IMR-90 (cell line): ENCODE results near the gene NEK6. TPM values are rescaled to one million over a fixed set of nuclear protein-coding genes. Genes with fewer than 3 reads are reported as not detected.

Experiments used
- ATAC-seq: fragments of 200-7000 bp; cut with Tn5 transposase; 2 replicates; pipeline ENCODE4 v1.9.1; 2020; ENCODE audit warnings: low read depth, mild to moderate bottlenecking, moderate library complexity
- BruUV-seq: library from RNA; stranded (reverse); fragments of 400-500 nt; replicated peaks from 2 replicates; lab custom pipeline; 2021; lab: Mats Ljungman, UMichigan
- CTCF ChIA-PET: fragments of 300-600 bp; formaldehyde crosslinking; extraction: SDS; loops from one replicate; lab custom pipeline; 2021; ENCODE audit warnings: antibody characterized with exemption; lab: Yijun Ruan, JAX
- POLR2A ChIA-PET: fragments of 300-600 bp; sonication (Branson Sonifier 250); formaldehyde crosslinking; loops from one replicate; lab custom pipeline; 2022; ENCODE audit warnings: antibody characterized with exemption; ENCODE audit not compliant: unreplicated experiment; lab: Charles Lee
- DNase-seq: peaks from one replicate; pipeline ENCODE4 v3.0.0; 2013
- H2AFZ ChIP-seq: replicated peaks from 2 replicates; pipeline ENCODE3; 2013; ENCODE audit warnings: low read length, mild to moderate bottlenecking; ENCODE audit not compliant: poor library complexity
- H2AK5ac ChIP-seq: 2 replicates; pipeline ENCODE4 v1.6.1; 2013; ENCODE audit warnings: low read depth, low read length, inconsistent platforms
- H2AK9ac ChIP-seq: replicated peaks from 2 replicates; pipeline ENCODE3; 2013; ENCODE audit warnings: mild to moderate bottlenecking, low read depth, low read length, moderate library complexity; ENCODE audit not compliant: poor library complexity
- H2BK120ac ChIP-seq: 2 replicates; pipeline ENCODE4 v1.6.1; 2013; ENCODE audit warnings: low read depth, low read length, inconsistent platforms
- H2BK15ac ChIP-seq: 3 replicates; pipeline ENCODE4 v1.6.1; 2013; ENCODE audit warnings: low read depth, low read length, inconsistent platforms
- H2BK20ac ChIP-seq: 2 replicates; pipeline ENCODE4 v1.6.1; 2013; ENCODE audit warnings: low read depth, mild to moderate bottlenecking, inconsistent platforms, low read length, moderate library complexity
- H2BK5ac ChIP-seq: 2 replicates; pipeline ENCODE4 v1.6.1; 2013; ENCODE audit warnings: mild to moderate bottlenecking, low read depth, low read length, inconsistent platforms; ENCODE audit not compliant: poor library complexity, severe bottlenecking
- H3K14ac ChIP-seq: replicated peaks from 2 replicates; pipeline ENCODE4 v1.6.1; 2013; ENCODE audit warnings: low read depth, low read length, inconsistent platforms
- H3K18ac ChIP-seq: 2 replicates; pipeline ENCODE4 v1.6.1; 2013; ENCODE audit warnings: low read depth, low read length, control low read depth
- H3K23ac ChIP-seq: 2 replicates; pipeline ENCODE4 v1.6.1; 2013; ENCODE audit warnings: low read depth, low read length, inconsistent platforms
- H3K27ac ChIP-seq: 2 replicates; pipeline ENCODE4 v1.5.1; 2013; ENCODE audit warnings: mild to moderate bottlenecking, control low read depth, low read length; ENCODE audit not compliant: insufficient read depth
- H3K27me3 ChIP-seq: 2 replicates; pipeline ENCODE4 v1.6.1; 2013; ENCODE audit warnings: low read length; ENCODE audit not compliant: control insufficient read depth, insufficient read depth
- H3K36me3 ChIP-seq: 2 replicates; pipeline ENCODE4 v1.6.1; 2013; ENCODE audit warnings: low read length, mixed read lengths; ENCODE audit not compliant: control insufficient read depth, insufficient read depth
- H3K4ac ChIP-seq: 2 replicates; pipeline ENCODE4 v1.6.1; 2013; ENCODE audit warnings: low read depth, low read length, inconsistent platforms
- H3K4me1 ChIP-seq: 2 replicates; pipeline ENCODE4 v1.6.1; 2013; ENCODE audit warnings: low read length, mixed read lengths; ENCODE audit not compliant: control insufficient read depth, insufficient read depth
- H3K4me2 ChIP-seq: 2 replicates; pipeline ENCODE4 v1.6.1; 2013; ENCODE audit warnings: low read depth, mild to moderate bottlenecking, control low read depth, low read length, moderate library complexity
- H3K4me3 ChIP-seq: 2 replicates; pipeline ENCODE4 v1.5.1; 2013; ENCODE audit warnings: low read depth, mild to moderate bottlenecking, control low read depth, low read length, moderate library complexity; ENCODE audit not compliant: insufficient read depth
- H3K56ac ChIP-seq: 2 replicates; pipeline ENCODE4 v1.6.1; 2013; ENCODE audit warnings: low read length, inconsistent platforms; ENCODE audit not compliant: insufficient read depth; ENCODE audit errors: extremely low read depth
- H3K79me1 ChIP-seq, 2 experiments: 2 replicates each; pipeline ENCODE4 v1.6.1; 2013; ENCODE audit warnings: low read length in 2 of 2, inconsistent platforms in 1 of 2, low read depth in 1 of 2
- H3K9ac ChIP-seq: 2 replicates; pipeline ENCODE4 v1.6.1; 2013; ENCODE audit warnings: low read depth, low read length, control low read depth
- H3K9me1 ChIP-seq: 2 replicates; pipeline ENCODE4 v1.6.1; 2013; ENCODE audit warnings: low read length, inconsistent platforms; ENCODE audit not compliant: insufficient read depth
- H3K9me3 ChIP-seq: 2 replicates; pipeline ENCODE4 v1.6.1; 2013; ENCODE audit warnings: low read length; ENCODE audit not compliant: control insufficient read depth, insufficient read depth
- H4K20me1 ChIP-seq: 2 replicates; pipeline ENCODE4 v1.6.1; 2013; ENCODE audit warnings: low read length, inconsistent platforms; ENCODE audit not compliant: insufficient read depth
- H4K5ac ChIP-seq: 2 replicates; pipeline ENCODE4 v1.6.1; 2013; ENCODE audit warnings: mild to moderate bottlenecking, low read depth, low read length, control low read depth
- H4K8ac ChIP-seq, 2 experiments: 2 replicates each; pipeline ENCODE4 v1.6.1; 2013; ENCODE audit warnings: low read depth in 2 of 2, low read length in 2 of 2, control low read depth in 1 of 2, inconsistent platforms in 1 of 2
- H4K91ac ChIP-seq: 2 replicates; pipeline ENCODE4 v1.6.1; 2013; ENCODE audit warnings: low read depth, low read length, inconsistent platforms; ENCODE audit not compliant: insufficient read depth
- CEBPB ChIP-seq: IDR thresholded peaks from 2 replicates; pipeline ENCODE4 v1.6.1; 2012; ENCODE audit warnings: low read depth, low read length, improper control_type of control experiment
- CHD1 ChIP-seq: IDR thresholded peaks from 2 replicates; pipeline ENCODE4 v1.6.1; 2012; ENCODE audit warnings: low read depth, low read length, improper control_type of control experiment
- MAFK ChIP-seq: IDR thresholded peaks from 2 replicates; pipeline ENCODE4 v1.6.1; 2012; ENCODE audit warnings: low read depth, low read length, improper control_type of control experiment
- POLR2A ChIP-seq: IDR thresholded peaks from 2 replicates; pipeline ENCODE4 v1.6.1; 2012; ENCODE audit warnings: mild to moderate bottlenecking, low read depth, low read length
- RAD21 ChIP-seq: IDR thresholded peaks from 2 replicates; pipeline ENCODE4 v1.6.1; 2012; ENCODE audit warnings: low read length, improper control_type of control experiment
- RCOR1 ChIP-seq: IDR thresholded peaks from 2 replicates; pipeline ENCODE4 v1.6.1; 2012; ENCODE audit warnings: mild to moderate bottlenecking, low read length, improper control_type of control experiment; ENCODE audit not compliant: insufficient replicate concordance
- SMC3 ChIP-seq: fragments of 150-350 bp; IDR thresholded peaks from 2 replicates; pipeline ENCODE4 v1.6.1; 2016; ENCODE audit warnings: low read depth, mild to moderate bottlenecking, antibody characterized with exemption, low read length, moderate library complexity
- WGBS, 2 experiments: methylation state at CpG; one replicate each; pipeline versions ENCODE4 v1.1.5 to v1.1.7; 2013; ENCODE audit warnings: missing lambda C conversion rate in 2 of 2; ENCODE audit not compliant: insufficient read length in 1 of 2; ENCODE audit errors: extremely low coverage in 2 of 2; 5-methylcytosine and 5-hydroxymethylcytosine counted together
- dilution Hi-C: fragments of 300-500 bp; cut with HindIII; formaldehyde crosslinking; loops from one replicate; pipeline ENCODE4 v1.14.3; 2018; ENCODE audit warnings: low sequenced_read_pairs; ENCODE audit not compliant: unreplicated experiment
- in situ Hi-C: fragments of 300-500 bp; cut with MboI; formaldehyde crosslinking; loops from 3 replicates; pipeline ENCODE4 v1.14.3; 2019; ENCODE audit warnings: low sequenced_read_pairs, inconsistent platforms, mixed read lengths
- intact Hi-C: fragments of 100-400 bp; cut with micrococcal nuclease; formaldehyde crosslinking; loops from 2 replicates; pipeline ENCODE4 v1.10.0; 2022
- polyA plus RNA-seq, 3 experiments: library from polyadenylated mRNA; depleted of rRNA; stranded (reverse); fragments of >200 nt; gene quantifications; 2 replicates each; pipeline ENCODE4 v1.2.3, GENCODE V29; 2012; ENCODE audit warnings: low replicate concordance in 1 of 3
- total RNA-seq: library from RNA; depleted of rRNA; stranded (reverse); fragments of >200 nt; gene quantifications from 2 replicates; pipeline ENCODE4 v1.2.3, GENCODE V29; 2012
- TF ChIP-seq, protein P1 (sequence below): conservative IDR thresholded peaks from 2 replicates; pipeline ENCODE4 v1.5.1; 2012; ENCODE audit warnings: mild to moderate bottlenecking, low read depth, low read length, improper control_type of control experiment
- TF ChIP-seq, protein P2 (sequence below): fragments of 150-350 bp; IDR thresholded peaks from 2 replicates; pipeline ENCODE4 v1.6.1; 2016; ENCODE audit warnings: low read depth, mild to moderate bottlenecking, low read length, moderate library complexity, borderline replicate concordance

Gene NEK6
- total and polyA plus RNA-seq, 2 of the 4 experiments (the other 2 are of a cell fraction) = 79.9 to 112 TPM

DNA sequence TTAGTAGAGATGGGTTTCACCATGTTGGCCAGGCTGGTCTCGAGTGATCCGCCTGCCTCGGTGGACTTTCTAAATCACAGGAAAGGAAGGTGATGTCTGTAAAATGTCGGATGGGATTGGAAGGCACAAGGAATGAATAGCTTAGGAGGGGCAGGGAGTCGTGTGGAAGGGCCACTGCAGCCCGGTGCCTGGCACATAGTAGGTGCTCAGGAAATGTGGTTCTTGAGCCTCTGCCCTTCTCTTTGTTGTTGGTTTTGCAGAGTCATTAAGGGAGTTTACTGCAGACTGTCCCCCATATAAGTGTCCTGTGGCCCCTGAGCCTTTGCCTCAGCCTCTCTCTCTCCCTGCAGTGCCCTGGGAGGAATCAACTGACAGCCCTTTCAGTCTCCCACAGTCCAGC lies 11.8 kb downstream of the NEK6 start:
- dilution Hi-C loops = no loop called here

More for the DNA sequence above, 11.8 kb downstream of the NEK6 start:
- ATAC-seq (no peak), DNase-seq (no peak)
- H2AK9ac ChIP-seq = peak overlapping the region; percentile 1
- no peak overlapping the region for H2BK120ac ChIP-seq
- H2BK20ac ChIP-seq = no peak overlapping the region
- no peak overlapping the region for H2BK5ac ChIP-seq
- 100% methylated on average over 1 of the region's 6 CpGs; no CpG with 5 or more reads in 1 of the 2 experiments for WGBS, 2 experiments
- no peaks in the 10 kb centered on the region for H3K9me3 ChIP-seq
- peaks cover 64% of the 10 kb centered on the region for H3K9me1 ChIP-seq
- intact Hi-C loops = no loop called here
- no peak overlapping the region for H2AFZ ChIP-seq
- no peak overlapping the region for H3K18ac ChIP-seq
- H3K36me3 ChIP-seq = peaks cover 41% of the 10 kb centered on the region
- H3K23ac ChIP-seq = no peak overlapping the region; the same call in 1 of the 2 replicates
- no peak overlapping the region for H4K91ac ChIP-seq
- no peak overlapping the region for H2BK15ac ChIP-seq
- peaks cover 96% of the 10 kb centered on the region for H4K20me1 ChIP-seq
- 0 out of 2 replicates have a peak overlapping the region, but pooled peaks have one; percentile 4 for H3K27ac ChIP-seq
- no TSS peak for BruUV-seq
- H3K56ac ChIP-seq = no peak overlapping the region
- TF ChIP-seq, protein P1, sequence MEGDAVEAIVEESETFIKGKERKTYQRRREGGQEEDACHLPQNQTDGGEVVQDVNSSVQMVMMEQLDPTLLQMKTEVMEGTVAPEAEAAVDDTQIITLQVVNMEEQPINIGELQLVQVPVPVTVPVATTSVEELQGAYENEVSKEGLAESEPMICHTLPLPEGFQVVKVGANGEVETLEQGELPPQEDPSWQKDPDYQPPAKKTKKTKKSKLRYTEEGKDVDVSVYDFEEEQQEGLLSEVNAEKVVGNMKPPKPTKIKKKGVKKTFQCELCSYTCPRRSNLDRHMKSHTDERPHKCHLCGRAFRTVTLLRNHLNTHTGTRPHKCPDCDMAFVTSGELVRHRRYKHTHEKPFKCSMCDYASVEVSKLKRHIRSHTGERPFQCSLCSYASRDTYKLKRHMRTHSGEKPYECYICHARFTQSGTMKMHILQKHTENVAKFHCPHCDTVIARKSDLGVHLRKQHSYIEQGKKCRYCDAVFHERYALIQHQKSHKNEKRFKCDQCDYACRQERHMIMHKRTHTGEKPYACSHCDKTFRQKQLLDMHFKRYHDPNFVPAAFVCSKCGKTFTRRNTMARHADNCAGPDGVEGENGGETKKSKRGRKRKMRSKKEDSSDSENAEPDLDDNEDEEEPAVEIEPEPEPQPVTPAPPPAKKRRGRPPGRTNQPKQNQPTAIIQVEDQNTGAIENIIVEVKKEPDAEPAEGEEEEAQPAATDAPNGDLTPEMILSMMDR = no peak
- TF ChIP-seq, protein P2, sequence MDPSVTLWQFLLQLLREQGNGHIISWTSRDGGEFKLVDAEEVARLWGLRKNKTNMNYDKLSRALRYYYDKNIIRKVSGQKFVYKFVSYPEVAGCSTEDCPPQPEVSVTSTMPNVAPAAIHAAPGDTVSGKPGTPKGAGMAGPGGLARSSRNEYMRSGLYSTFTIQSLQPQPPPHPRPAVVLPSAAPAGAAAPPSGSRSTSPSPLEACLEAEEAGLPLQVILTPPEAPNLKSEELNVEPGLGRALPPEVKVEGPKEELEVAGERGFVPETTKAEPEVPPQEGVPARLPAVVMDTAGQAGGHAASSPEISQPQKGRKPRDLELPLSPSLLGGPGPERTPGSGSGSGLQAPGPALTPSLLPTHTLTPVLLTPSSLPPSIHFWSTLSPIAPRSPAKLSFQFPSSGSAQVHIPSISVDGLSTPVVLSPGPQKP = no peak
- TF ChIP-seq POLR2A (no peak), MAFK (no peak), RCOR1 (no peak), CHD1 (no peak), SMC3 (no peak), RAD21 (no peak), CEBPB (no peak)
- peaks cover 72% of the 10 kb centered on the region for H3K4me1 ChIP-seq
- 0 out of 2 replicates have a peak overlapping the region, but pooled peaks have one; percentile 2 for H4K5ac ChIP-seq
- peak overlapping the region in 1 of 2 experiments; percentile 31; a peak in 1 of 4 replicates for H4K8ac ChIP-seq
- ChIA-PET POLR2A (no interaction called here), CTCF (no interaction called here)
- H2AK5ac ChIP-seq = no peak overlapping the region
- H3K4me2 ChIP-seq = no peak overlapping the region
- in situ Hi-C loops = no loop called here
- H3K14ac ChIP-seq = peak overlapping the region; percentile 10; the same call in 1 of the 2 replicates
- no peak overlapping the region for H3K9ac ChIP-seq
- no peak overlapping the region for H3K4ac ChIP-seq
- peaks cover 9 to 92% of the 10 kb centered on the region in 2 experiments for H3K79me1 ChIP-seq
- H3K27me3 ChIP-seq = no peaks in the 10 kb centered on the region
- no peak overlapping the region for H3K4me3 ChIP-seq
